Upper lobe of right lung (tissue), 1 donor: Measurements from ENCODE around the gene TMEM30A. TPM values are rescaled to one million over a fixed set of nuclear protein-coding genes. Genes with fewer than 3 reads are reported as not detected.
A peak's percentile ranks its signal among the peaks of the same experiment; 100 is the strongest.

Experiments used
- ATAC-seq: fragments of 200-7000 bp; cut with Tn5 transposase; one replicate; pipeline ENCODE4 v1.9.1; 2020; ENCODE audit warnings: mild to moderate bottlenecking, moderate library complexity
- DNase-seq: peaks from one replicate; pipeline ENCODE4 v3.0.0-alpha.2; 2020
- H3K27ac ChIP-seq: fragments of 200-600 bp; one replicate; pipeline ENCODE4 v1.8.0; 2022
- H3K27me3 ChIP-seq: fragments of 200-600 bp; one replicate; pipeline ENCODE4 v1.8.0; 2022; ENCODE audit warnings: mild to moderate bottlenecking
- H3K36me3 ChIP-seq: fragments of 200-600 bp; one replicate; pipeline ENCODE4 v1.8.0; 2022
- H3K4me1 ChIP-seq: fragments of 200-600 bp; one replicate; pipeline ENCODE4 v1.8.0; 2022
- H3K4me3 ChIP-seq: fragments of 200-600 bp; one replicate; pipeline ENCODE4 v1.8.0; 2022; ENCODE audit warnings: mild to moderate bottlenecking
- H3K9me3 ChIP-seq: fragments of 200-600 bp; one replicate; pipeline ENCODE4 v1.8.0; 2022
- intact Hi-C: fragments of 100-400 bp; cut with DNase I; formaldehyde crosslinking; loops from one replicate; pipeline ENCODE4 v1.11.0; 2022
- total RNA-seq: library from RNA; stranded (reverse); fragmentation: NEBNext Ultra II Directional; extraction: Animal tissue kit (Norgen Biotek cat#: 25700); gene quantifications from one replicate; pipeline ENCODE4 v1.2.1, GENCODE V29; 2021
- TF ChIP-seq, protein P1 (sequence below): fragments of 200-600 bp; IDR thresholded peaks from one replicate; pipeline ENCODE4 v1.8.0; 2022; ENCODE audit warnings: antibody characterized with exemption
- donor health status: DM: no; HTN: yes; CAD: no; lungs with severe emphysema.

TMEM30A gene
- total RNA-seq, 1 donor from 2014 or later = 183 TPM

- no peaks in the 10 kb centered on the region for H3K9me3 ChIP-seq
- no peak overlapping the region for H3K27ac ChIP-seq
- intact Hi-C loops = no loop called here
- no peaks in the 10 kb centered on the region for H3K36me3 ChIP-seq
- no peaks in the 10 kb centered on the region for H3K27me3 ChIP-seq
- peaks cover 18% of the 10 kb centered on the region for H3K4me1 ChIP-seq
- DNase-seq (no peak), ATAC-seq (no peak)
- TF ChIP-seq, protein P1, sequence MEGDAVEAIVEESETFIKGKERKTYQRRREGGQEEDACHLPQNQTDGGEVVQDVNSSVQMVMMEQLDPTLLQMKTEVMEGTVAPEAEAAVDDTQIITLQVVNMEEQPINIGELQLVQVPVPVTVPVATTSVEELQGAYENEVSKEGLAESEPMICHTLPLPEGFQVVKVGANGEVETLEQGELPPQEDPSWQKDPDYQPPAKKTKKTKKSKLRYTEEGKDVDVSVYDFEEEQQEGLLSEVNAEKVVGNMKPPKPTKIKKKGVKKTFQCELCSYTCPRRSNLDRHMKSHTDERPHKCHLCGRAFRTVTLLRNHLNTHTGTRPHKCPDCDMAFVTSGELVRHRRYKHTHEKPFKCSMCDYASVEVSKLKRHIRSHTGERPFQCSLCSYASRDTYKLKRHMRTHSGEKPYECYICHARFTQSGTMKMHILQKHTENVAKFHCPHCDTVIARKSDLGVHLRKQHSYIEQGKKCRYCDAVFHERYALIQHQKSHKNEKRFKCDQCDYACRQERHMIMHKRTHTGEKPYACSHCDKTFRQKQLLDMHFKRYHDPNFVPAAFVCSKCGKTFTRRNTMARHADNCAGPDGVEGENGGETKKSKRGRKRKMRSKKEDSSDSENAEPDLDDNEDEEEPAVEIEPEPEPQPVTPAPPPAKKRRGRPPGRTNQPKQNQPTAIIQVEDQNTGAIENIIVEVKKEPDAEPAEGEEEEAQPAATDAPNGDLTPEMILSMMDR = no peak
- H3K4me3 ChIP-seq = no peak overlapping the region
Measured at GRCh38 chr6:75300531-75300855, 15.9 kb upstream of the TMEM30A start.

- Histone ChIP-seq H3K4me3 (no peak overlapping the region), H3K9me3 (no peaks in the 10 kb centered on the region), H3K36me3 (no peaks in the 10 kb centered on the region), H3K27ac (no peak overlapping the region), H3K27me3 (no peaks in the 10 kb centered on the region), H3K4me1 (peaks cover 18% of the 10 kb centered on the region)
- DNase-seq (no peak), ATAC-seq (peak; percentile 86)
- TF ChIP-seq, protein P1 = no peak
- intact Hi-C loops = loop anchor here (10.0 kb wide), 1 partner anchor 215 kb away; no protein-coding TSS in a partner anchor
Measured at GRCh38 chr6:75299801-75300530, 15.4 kb upstream of the TMEM30A start.

GRCh38 chr6:75296811-75297779 lies 12.5 kb upstream of the TMEM30A start:
- H3K4me3 ChIP-seq = no peak overlapping the region
- TF ChIP-seq, protein P1 = peak; percentile 78
- H3K27me3 ChIP-seq = no peaks in the 10 kb centered on the region
- peaks cover 18% of the 10 kb centered on the region for H3K4me1 ChIP-seq
- H3K27ac ChIP-seq = no peak overlapping the region
- intact Hi-C loops = loop anchor here (10.0 kb wide), 1 partner anchor 218 kb away; no protein-coding TSS in a partner anchor
- no peaks in the 10 kb centered on the region for H3K9me3 ChIP-seq
- ATAC-seq (peak; percentile 72), DNase-seq (no peak)
- H3K36me3 ChIP-seq = no peaks in the 10 kb centered on the region

GRCh38 chr6:75292555-75292954 lies 8.0 kb upstream of the TMEM30A start:
- no peak overlapping the region for H3K4me3 ChIP-seq
- H3K27ac ChIP-seq = no peak overlapping the region
- no peak for DNase-seq
- TF ChIP-seq, protein P1 = no peak
- H3K4me1 ChIP-seq = no peaks in the 10 kb centered on the region
- no peaks in the 10 kb centered on the region for H3K9me3 ChIP-seq
- no peak for ATAC-seq
- no peaks in the 10 kb centered on the region for H3K36me3 ChIP-seq
- H3K27me3 ChIP-seq = no peaks in the 10 kb centered on the region
- intact Hi-C loops = loop anchor here (10.0 kb wide), 1 partner anchor 222 kb away; no protein-coding TSS in a partner anchor

DNA sequence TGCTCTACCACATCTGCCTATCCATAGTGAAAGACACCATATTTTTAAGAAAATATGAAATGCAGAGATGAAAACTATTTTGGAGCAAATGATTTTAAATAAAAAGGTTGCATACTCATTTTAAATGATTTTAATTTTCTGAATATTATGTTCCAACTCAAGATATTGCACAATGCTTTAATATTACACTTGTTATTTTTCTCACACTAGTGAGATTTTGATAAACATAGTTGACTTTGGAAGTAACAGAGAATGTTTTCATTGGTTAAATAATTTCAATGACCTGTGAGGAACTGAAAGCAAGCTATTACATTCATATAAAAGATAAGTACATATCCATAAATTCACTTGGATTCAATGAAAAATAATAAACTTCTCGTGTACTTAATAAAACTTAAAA lies 7.2 kb upstream of the TMEM30A start:
- TF ChIP-seq, protein P1 = no peak
- Histone ChIP-seq H3K4me3 (no peak overlapping the region), H3K36me3 (no peaks in the 10 kb centered on the region), H3K4me1 (no peaks in the 10 kb centered on the region), H3K27ac (no peak overlapping the region), H3K9me3 (no peaks in the 10 kb centered on the region), H3K27me3 (no peaks in the 10 kb centered on the region)
- no peak for ATAC-seq
- no peak for DNase-seq
- intact Hi-C loops = loop anchor here (10.0 kb wide), 1 partner anchor 223 kb away; no protein-coding TSS in a partner anchor
